ENCODE data around the gene LAMTOR2. TPM values are rescaled to one million over a fixed set of nuclear protein-coding genes. Genes with fewer than 3 reads are reported as not detected.

The LAMTOR2 gene
- total and polyA plus RNA-seq, 9 of the 15 experiments (the other 6 are each of a cell fraction or from before 2014, with no cell fraction given) = 39.0 to 161 (median 74.6) TPM

GRCh38 chr1:156090840-156091188, 36.2 kb downstream of the LAMTOR2 start (continued):
- TF ChIP-seq ZNF407 (IDR thresholded peaks at IDR 0.05; ENCODE audit: low read depth) (no peak), TRIM24 (IDR thresholded peaks at IDR 0.05) (no peak), POLR2A (conservative IDR thresholded peaks at IDR 0.05) (no peak), CXXC5 (CRISPR knock-in tag; IDR thresholded peaks at IDR 0.05) (no peak), NR4A1 (CRISPR knock-in tag; IDR thresholded peaks at IDR 0.05) (no peak), NR4A1 (tag; IDR thresholded peaks at IDR 0.05) (no peak), ZNF511 (CRISPR knock-in tag; IDR thresholded peaks at IDR 0.05) (no peak), GTF2F1 (IDR thresholded peaks at IDR 0.05; ENCODE audit: low read depth, low read length) (no peak), SNIP1 (IDR thresholded peaks at IDR 0.05; ENCODE audit: low read depth) (no peak), CEBPZ (IDR thresholded peaks at IDR 0.05; ENCODE audit: borderline replicate concordance, low read depth, low read length) (no peak), MCM7 (IDR thresholded peaks at IDR 0.05) (no peak), CBX8 (IDR thresholded peaks at IDR 0.05; ENCODE audit: borderline replicate concordance, extremely low read depth, low read depth, low read length, poor library complexity, severe bottlenecking) (no peak), NELFE (IDR thresholded peaks at IDR 0.05; ENCODE audit: insufficient read depth, insufficient read length) (no peak), ZSCAN29 (IDR thresholded peaks at IDR 0.05) (no peak), IRF1 (CRISPR knock-in tag; IDR thresholded peaks at IDR 0.05; ENCODE audit: borderline replicate concordance) (no peak), SIN3A (IDR thresholded peaks at IDR 0.05; ENCODE audit: borderline replicate concordance in 2 of 2, control insufficient read depth in 1 of 2, low read depth in 2 of 2, low read length in 2 of 2) (no peak)
